GM21619 (cell line): ENCODE data around the gene KLHDC7A.

Source experiments
- ATAC-seq: cut with Tn5 transposase; IDR thresholded peaks from one replicate; pipeline ENCODE4 v1.9.1; 2021; ENCODE audit not compliant: unreplicated experiment

The KLHDC7A gene

GRCh38 chr1:18470671-18471355 lies 9.9 kb upstream of the KLHDC7A start:
- no peak for ATAC-seq

GRCh38 chr1:18473195-18473815 lies 7.4 kb upstream of the KLHDC7A start:
- ATAC-seq: no peak

- no peak for ATAC-seq
These were observed 6.1 kb upstream of the KLHDC7A start for GRCh38 chr1:18474559-18475175.

GRCh38 chr1:18475234-18475905 lies 5.4 kb upstream of the KLHDC7A start:
- no peak for ATAC-seq

- ATAC-seq: no peak
These were observed 1.3 kb upstream of the KLHDC7A start for GRCh38 chr1:18479454-18479853.

GRCh38 chr1:18481190-18481920 lies 625 bp downstream of the KLHDC7A start:
- no peak for ATAC-seq

GRCh38 chr1:18481921-18482701 lies 1.4 kb downstream of the KLHDC7A start:
- ATAC-seq: no peak

- ATAC-seq: no peak
These were observed 2.1 kb downstream of the KLHDC7A start for GRCh38 chr1:18482721-18483425.

GRCh38 chr1:18484276-18484675 lies 3.5 kb downstream of the KLHDC7A start:
- no peak for ATAC-seq

GRCh38 chr1:18484721-18485120 lies 4.0 kb downstream of the KLHDC7A start:
- ATAC-seq: no peak

- ATAC-seq: no peak
These were observed 4.5 kb downstream of the KLHDC7A start for GRCh38 chr1:18485227-18485626.

GRCh38 chr1:18486195-18486594 lies 5.5 kb downstream of the KLHDC7A start:
- no peak for ATAC-seq

- no peak for ATAC-seq
These were observed 8.8 kb downstream of the KLHDC7A start for GRCh38 chr1:18489417-18490143.

- ATAC-seq: no peak
These were observed 10.4 kb downstream of the KLHDC7A start for GRCh38 chr1:18491168-18491567.

GRCh38 chr1:18494304-18494703 lies 13.6 kb downstream of the KLHDC7A start:
- ATAC-seq: no peak

- ATAC-seq: no peak
These were observed 14.9 kb downstream of the KLHDC7A start for GRCh38 chr1:18495635-18496034.

- ATAC-seq: no peak
These were observed 15.3 kb downstream of the KLHDC7A start for GRCh38 chr1:18496056-18496455.

- no peak for ATAC-seq
These were observed 15.9 kb downstream of the KLHDC7A start for GRCh38 chr1:18496497-18497235.
